ENCODE results near the gene ELOVL3. TPM values are rescaled to one million over a fixed set of nuclear protein-coding genes. Genes with fewer than 3 reads are reported as not detected.

The ELOVL3 gene
- total and polyA plus RNA-seq, 2 donors (not counting 3 experiments of a cell fraction or from before 2014, with no cell fraction given): not detected

DNA sequence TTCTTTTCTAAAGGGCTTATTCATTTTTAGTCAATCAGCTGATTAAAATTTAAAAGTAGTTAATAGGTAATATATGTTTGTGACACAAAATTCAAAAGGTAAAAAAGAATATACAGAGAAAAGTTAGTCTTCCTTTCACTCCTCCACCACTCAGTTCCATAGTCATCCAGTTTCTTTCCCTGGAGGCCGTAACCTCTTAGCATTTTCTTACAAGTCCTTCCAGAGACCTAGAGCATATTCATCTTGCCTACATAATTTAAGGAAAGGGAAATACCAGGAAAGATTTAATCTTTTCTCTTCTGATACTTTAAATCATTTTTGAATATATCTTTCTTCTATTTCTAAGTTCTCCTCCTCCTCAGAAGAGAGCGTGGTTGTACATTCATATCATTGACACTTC is 29.3 kb downstream of the ELOVL3 start:
- no peak overlapping the region for H3K4me3 ChIP-seq (replicated peaks in 1 of 3; ENCODE audit: insufficient read depth in 1 of 3, low read depth in 1 of 3, low read length in 3 of 3)
- CTCF ChIA-PET: interaction anchor here (0.7 to 2.2 kb wide), 4 partner anchors 11 to 47 kb away, joined by 3 to 5 read pairs (median 4); no protein-coding TSS in a partner anchor
- no peaks in the 10 kb centered on the region for H3K9me3 ChIP-seq (replicated peaks; ENCODE audit: control insufficient read depth, insufficient read depth, low read length)
- H3K9me1 ChIP-seq (replicated peaks; ENCODE audit: control insufficient read depth, extremely low read depth, insufficient read depth, low read length): no peaks in the 10 kb centered on the region
- H4K20me1 ChIP-seq (replicated peaks; ENCODE audit: control insufficient read depth, extremely low read depth, insufficient read depth, low read length): no peaks in the 10 kb centered on the region
- H3K4me1 ChIP-seq (ENCODE audit: control insufficient read depth, extremely low read depth, insufficient read depth, low read length): no peaks in the 10 kb centered on the region
- H2AFZ ChIP-seq (ENCODE audit: low read depth, low read length): no peak overlapping the region
- DNase-seq (ENCODE audit: low read depth, low spot score) (no peak), FAIRE-seq (no peak)
- H3K79me2 ChIP-seq (ENCODE audit: control insufficient read depth, insufficient read depth, low read length): peaks cover 73% of the 10 kb centered on the region
- no TSS peak for BruUV-seq (replicated peaks)
- no peak overlapping the region for H3K4me2 ChIP-seq (ENCODE audit: insufficient read depth, low read length)
- no peaks in the 10 kb centered on the region for H3K27me3 ChIP-seq (ENCODE audit: control insufficient read depth in 2 of 2, insufficient read depth in 2 of 2, low read length in 2 of 2)
- TF ChIP-seq, protein P1, sequence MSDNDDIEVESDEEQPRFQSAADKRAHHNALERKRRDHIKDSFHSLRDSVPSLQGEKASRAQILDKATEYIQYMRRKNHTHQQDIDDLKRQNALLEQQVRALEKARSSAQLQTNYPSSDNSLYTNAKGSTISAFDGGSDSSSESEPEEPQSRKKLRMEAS (IDR thresholded peaks at IDR 0.05; ENCODE audit: insufficient read depth, insufficient read length): no peak
- TF ChIP-seq, protein P2, sequence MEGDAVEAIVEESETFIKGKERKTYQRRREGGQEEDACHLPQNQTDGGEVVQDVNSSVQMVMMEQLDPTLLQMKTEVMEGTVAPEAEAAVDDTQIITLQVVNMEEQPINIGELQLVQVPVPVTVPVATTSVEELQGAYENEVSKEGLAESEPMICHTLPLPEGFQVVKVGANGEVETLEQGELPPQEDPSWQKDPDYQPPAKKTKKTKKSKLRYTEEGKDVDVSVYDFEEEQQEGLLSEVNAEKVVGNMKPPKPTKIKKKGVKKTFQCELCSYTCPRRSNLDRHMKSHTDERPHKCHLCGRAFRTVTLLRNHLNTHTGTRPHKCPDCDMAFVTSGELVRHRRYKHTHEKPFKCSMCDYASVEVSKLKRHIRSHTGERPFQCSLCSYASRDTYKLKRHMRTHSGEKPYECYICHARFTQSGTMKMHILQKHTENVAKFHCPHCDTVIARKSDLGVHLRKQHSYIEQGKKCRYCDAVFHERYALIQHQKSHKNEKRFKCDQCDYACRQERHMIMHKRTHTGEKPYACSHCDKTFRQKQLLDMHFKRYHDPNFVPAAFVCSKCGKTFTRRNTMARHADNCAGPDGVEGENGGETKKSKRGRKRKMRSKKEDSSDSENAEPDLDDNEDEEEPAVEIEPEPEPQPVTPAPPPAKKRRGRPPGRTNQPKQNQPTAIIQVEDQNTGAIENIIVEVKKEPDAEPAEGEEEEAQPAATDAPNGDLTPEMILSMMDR (IDR thresholded peaks at IDR 0.05; ENCODE audit: extremely low read depth in 1 of 2, insufficient read depth in 1 of 2, low read depth in 1 of 2, low read length in 2 of 2): no peak
- TF ChIP-seq POLR2A (IDR thresholded peaks at IDR 0.05; ENCODE audit: low read depth, low read length) (no peak), GATA2 (IDR thresholded peaks at IDR 0.05; ENCODE audit: insufficient read depth, insufficient read length, low read depth, low read length) (no peak), EZH2 (IDR thresholded peaks at IDR 0.05; ENCODE audit: borderline replicate concordance, low read depth, low read length, severe bottlenecking) (no peak)
- dilution Hi-C loops (cut with MboI; ENCODE audit: extremely low pct_ligation_motif_present, low sequenced_read_pairs) (no loop called here), intact Hi-C loops (cut with micrococcal nuclease) (no loop called here)
- POLR2A ChIA-PET: no interaction called here
- no peak overlapping the region for H3K27ac ChIP-seq (ENCODE audit: insufficient read depth, low read depth, low read length)
- H3K36me3 ChIP-seq (ENCODE audit: control insufficient read depth in 2 of 2, extremely low read depth in 1 of 2, insufficient read depth in 2 of 2, low read length in 2 of 2): peaks cover under 1 to 2% of the 10 kb centered on the region in 2 experiments
- H3K9ac ChIP-seq (replicated peaks; ENCODE audit: extremely low read depth, insufficient read depth, low read length): no peak overlapping the region

DNA sequence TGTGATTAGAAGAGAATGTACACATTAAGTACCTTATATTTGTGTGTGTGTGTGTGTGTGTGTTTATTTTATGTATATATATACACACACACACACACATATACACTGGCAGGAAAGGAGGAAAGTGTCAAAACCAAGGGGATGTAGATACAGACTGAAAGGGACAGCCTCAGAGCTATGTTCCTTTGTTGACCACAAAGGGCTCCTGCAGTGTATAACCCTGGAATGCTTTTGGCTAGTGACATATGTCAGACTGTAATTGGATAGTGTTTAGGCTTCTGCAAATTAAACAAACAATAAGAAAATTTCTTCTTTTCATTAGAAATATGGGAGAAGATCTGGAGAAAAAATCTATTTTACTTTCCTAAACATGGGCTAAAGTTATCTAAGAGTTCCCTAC is 35.1 kb downstream of the ELOVL3 start:
- Histone ChIP-seq H3K9ac (replicated peaks; ENCODE audit: extremely low read depth, insufficient read depth, low read length) (no peak overlapping the region), H4K20me1 (replicated peaks; ENCODE audit: control insufficient read depth, extremely low read depth, insufficient read depth, low read length) (peaks cover 9% of the 10 kb centered on the region), H3K9me3 (replicated peaks; ENCODE audit: control insufficient read depth, insufficient read depth, low read length) (no peaks in the 10 kb centered on the region), H3K4me2 (ENCODE audit: insufficient read depth, low read length) (no peak overlapping the region), H3K4me3 (replicated peaks in 1 of 3; ENCODE audit: insufficient read depth in 1 of 3, low read depth in 1 of 3, low read length in 3 of 3) (no peak overlapping the region), H3K9me1 (replicated peaks; ENCODE audit: control insufficient read depth, extremely low read depth, insufficient read depth, low read length) (no peaks in the 10 kb centered on the region), H3K4me1 (ENCODE audit: control insufficient read depth, extremely low read depth, insufficient read depth, low read length) (peaks cover 2% of the 10 kb centered on the region), H3K27me3 (ENCODE audit: control insufficient read depth in 2 of 2, insufficient read depth in 2 of 2, low read length in 2 of 2) (no peaks in the 10 kb centered on the region), H3K36me3 (ENCODE audit: control insufficient read depth in 2 of 2, extremely low read depth in 1 of 2, insufficient read depth in 2 of 2, low read length in 2 of 2) (peaks cover 4 to 8% of the 10 kb centered on the region in 2 experiments), H3K27ac (ENCODE audit: insufficient read depth, low read depth, low read length) (no peak overlapping the region), H2AFZ (ENCODE audit: low read depth, low read length) (no peak overlapping the region), H3K79me2 (ENCODE audit: control insufficient read depth, insufficient read depth, low read length) (peaks cover 46% of the 10 kb centered on the region)
- TF ChIP-seq, protein P1 (IDR thresholded peaks at IDR 0.05; ENCODE audit: insufficient read depth, insufficient read length): no peak
- TF ChIP-seq MYC (IDR thresholded peaks at IDR 0.05; ENCODE audit: low read depth, low read length): no peak
- no peak for TF ChIP-seq JUN (IDR thresholded peaks at IDR 0.05; ENCODE audit: borderline replicate concordance, insufficient read depth, insufficient read length, low read depth)
- TF ChIP-seq, protein P2 (IDR thresholded peaks at IDR 0.05; ENCODE audit: extremely low read depth in 1 of 2, insufficient read depth in 1 of 2, low read depth in 1 of 2, low read length in 2 of 2): no peak
- TF ChIP-seq POLR2AphosphoS5 (IDR thresholded peaks at IDR 0.05; ENCODE audit: insufficient read depth, low read depth, low read length): no peak
- no peak for TF ChIP-seq POLR2A (IDR thresholded peaks at IDR 0.05; ENCODE audit: low read depth, low read length)
- no peak for TF ChIP-seq FOS (IDR thresholded peaks at IDR 0.05; ENCODE audit: borderline replicate concordance, insufficient read depth, low read length)
- no peak for TF ChIP-seq GATA2 (IDR thresholded peaks at IDR 0.05; ENCODE audit: insufficient read depth, insufficient read length, low read depth, low read length)
- no peak for TF ChIP-seq EZH2 (IDR thresholded peaks at IDR 0.05; ENCODE audit: borderline replicate concordance, low read depth, low read length, severe bottlenecking)
- no peak for FAIRE-seq
- BruUV-seq (replicated peaks): no TSS peak
- CTCF ChIA-PET: interaction anchor here (0.9 to 1.5 kb wide), 2 partner anchors 8 to 12 kb away, joined by 4 to 5 read pairs; no protein-coding TSS in a partner anchor
- no peak for DNase-seq (ENCODE audit: low read depth, low spot score)
- dilution Hi-C loops (cut with MboI; ENCODE audit: extremely low pct_ligation_motif_present, low sequenced_read_pairs) (no loop called here), intact Hi-C loops (cut with micrococcal nuclease) (no loop called here)
- POLR2A ChIA-PET: no interaction called here
